ENCODE measurements around the gene ZFHX3. TPM values are rescaled to one million over a fixed set of nuclear protein-coding genes. Genes with fewer than 3 reads are reported as not detected.

The ZFHX3 gene
- total and polyA plus RNA-seq, 10 donors = 0.47 to 18.5 (median 11.1) TPM

GRCh38 chr16:72873044-72873443, 174.9 kb downstream of the ZFHX3 start:
- intact Hi-C loops (cut with DNase I; ENCODE audit: low total_unique reads) = no loop called here
- Histone ChIP-seq H3K27ac (peak overlapping the region in 4 of 8 donors; percentile 11 to 44 (median 24)), H3K4me3 (no peak overlapping the region), H3K36me3 (no peaks in the 10 kb centered on the region), H3K4me1 (peaks cover 6 to 39% (median 22%) of the 10 kb centered on the region in 6 donors), H3K9me3 (no peaks in the 10 kb centered on the region), H3K27me3 (replicated peaks in 1 of 7) (no peaks in the 10 kb centered on the region)
- DNase-seq = no peak
- TF ChIP-seq POLR2AphosphoS5 (IDR thresholded peaks at IDR 0.05) (no peak), CTCF (IDR thresholded peaks at IDR 0.05 in 8 of 11, conservative IDR thresholded peaks at IDR 0.05 in 3 of 11) (no peak), POLR2A (IDR thresholded peaks at IDR 0.05) (no peak)
- 58 to 71% (median 59%) methylated on average over 5 of the region's 5 CpGs for WGBS, 5 donors

GRCh38 chr16:72865835-72866234, 182.1 kb downstream of the ZFHX3 start:
- WGBS, 5 donors = 88 to 91% (median 89%) methylated on average over 7 of the region's 7 CpGs
- peaks cover 0 to 8% (median 0%) of the 10 kb centered on the region in 6 donors for H3K36me3 ChIP-seq
- no peaks in the 10 kb centered on the region for H3K27me3 ChIP-seq (replicated peaks in 1 of 7)
- H3K4me1 ChIP-seq = peaks cover 0 to 6% (median 0%) of the 10 kb centered on the region in 6 donors
- DNase-seq = no peak
- TF ChIP-seq POLR2AphosphoS5 (IDR thresholded peaks at IDR 0.05) (no peak), POLR2A (IDR thresholded peaks at IDR 0.05) (no peak), CTCF (IDR thresholded peaks at IDR 0.05 in 8 of 11, conservative IDR thresholded peaks at IDR 0.05 in 3 of 11) (no peak)
- no peaks in the 10 kb centered on the region for H3K9me3 ChIP-seq
- intact Hi-C loops (cut with DNase I; ENCODE audit: low total_unique reads) = no loop called here
- H3K4me3 ChIP-seq = no peak overlapping the region
- H3K27ac ChIP-seq = no peak overlapping the region

- Histone ChIP-seq H3K27me3 (replicated peaks in 1 of 7) (no peaks in the 10 kb centered on the region), H3K9me3 (no peaks in the 10 kb centered on the region), H3K4me3 (no peak overlapping the region), H3K4me1 (peaks cover 0 to 6% (median 0%) of the 10 kb centered on the region in 6 donors), H3K27ac (no peak overlapping the region), H3K36me3 (peaks cover 0 to 8% (median 0%) of the 10 kb centered on the region in 6 donors)
- intact Hi-C loops (cut with DNase I; ENCODE audit: low total_unique reads) = no loop called here
- no peak for DNase-seq
- TF ChIP-seq POLR2A (IDR thresholded peaks at IDR 0.05) (no peak), CTCF (IDR thresholded peaks at IDR 0.05 in 8 of 11, conservative IDR thresholded peaks at IDR 0.05 in 3 of 11) (no peak), POLR2AphosphoS5 (IDR thresholded peaks at IDR 0.05) (no peak)
- 90 to 97% (median 96%) methylated on average over 1 to 5 of the region's 5 CpGs for WGBS, 5 donors
Observed at GRCh38 chr16:72865258-72865657, 182.7 kb downstream of the ZFHX3 start.

GRCh38 chr16:72864130-72864833, 183.6 kb downstream of the ZFHX3 start:
- no peak overlapping the region for H3K27ac ChIP-seq
- H3K4me3 ChIP-seq = no peak overlapping the region
- H3K4me1 ChIP-seq = peaks cover 0 to 6% (median 0%) of the 10 kb centered on the region in 6 donors
- intact Hi-C loops (cut with DNase I; ENCODE audit: low total_unique reads) = no loop called here
- DNase-seq = no peak
- no peaks in the 10 kb centered on the region for H3K27me3 ChIP-seq (replicated peaks in 1 of 7)
- TF ChIP-seq POLR2AphosphoS5 (IDR thresholded peaks at IDR 0.05) (no peak), CTCF (IDR thresholded peaks at IDR 0.05 in 8 of 11, conservative IDR thresholded peaks at IDR 0.05 in 3 of 11) (no peak), POLR2A (IDR thresholded peaks at IDR 0.05) (no peak)
- H3K36me3 ChIP-seq = peaks cover 0 to 8% (median 0%) of the 10 kb centered on the region in 6 donors
- H3K9me3 ChIP-seq = no peaks in the 10 kb centered on the region
- WGBS, 5 donors = 79 to 84% (median 83%) methylated on average over 6 of the region's 6 CpGs
